ENCODE data around the gene NEDD8. TPM values are rescaled to one million over a fixed set of nuclear protein-coding genes. Genes with fewer than 3 reads are reported as not detected.

The NEDD8 gene
- total and polyA plus RNA-seq, 4 donors, result 32.3 to 136 (median 78.1) TPM

DNA sequence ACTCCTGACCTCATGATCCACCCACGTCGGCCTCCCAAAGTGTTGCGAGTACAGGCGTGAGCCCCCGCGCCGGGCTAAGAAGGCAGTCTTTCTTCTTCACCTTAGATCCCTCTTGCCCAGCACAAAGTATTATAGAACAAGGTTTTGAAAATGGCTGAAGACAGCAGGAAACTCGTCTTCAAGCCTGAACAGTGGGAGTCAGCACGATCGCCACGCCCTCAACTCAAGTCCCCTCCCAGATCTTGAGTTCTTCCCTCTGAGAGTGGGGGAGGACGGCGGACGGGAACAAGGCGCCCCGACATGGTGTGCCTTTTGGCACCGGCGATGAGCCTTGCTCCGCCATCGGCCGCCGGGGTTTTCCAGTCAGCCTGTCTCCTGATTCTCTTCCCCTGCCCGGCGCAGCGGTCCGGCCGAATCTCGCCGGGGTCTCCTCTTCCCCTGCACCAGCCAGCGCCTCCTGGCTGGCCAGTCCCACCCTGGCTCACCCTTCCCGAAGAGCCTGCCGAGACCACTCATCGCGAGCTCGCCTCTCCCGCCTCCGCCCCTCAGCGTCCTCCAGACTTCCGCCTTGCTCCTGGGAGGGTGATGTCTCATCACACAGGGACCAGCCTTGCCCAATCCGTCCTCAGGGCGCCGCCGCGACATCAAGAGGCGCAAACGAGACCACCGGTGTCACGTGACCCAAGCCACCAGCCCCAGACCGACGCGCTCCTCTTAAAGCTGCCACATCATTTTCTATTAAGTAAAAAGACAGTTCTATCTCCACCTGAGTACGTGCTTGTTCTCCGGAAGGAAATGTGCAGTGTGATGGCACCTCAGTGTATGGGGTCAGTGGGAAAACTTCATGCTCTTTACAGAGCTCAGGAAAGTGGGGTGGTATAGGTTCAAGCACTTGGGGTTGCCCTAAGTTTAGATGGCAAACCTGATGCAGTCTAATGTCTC is 19.0 kb downstream of the NEDD8 start, which contains the start of gene CHMP4A (continued):
- TF ChIP-seq EGR1 (IDR thresholded peaks at IDR 0.05; ENCODE audit: low read depth in 2 of 2), result no peak
- TF ChIP-seq MAX (IDR thresholded peaks at IDR 0.05), result no peak
- TF ChIP-seq RAD21 (IDR thresholded peaks at IDR 0.05), result peak in 1 of 2 donors; percentile 34
- peak in 1 of 2 donors; percentile 78 for TF ChIP-seq GABPA (IDR thresholded peaks at IDR 0.05 in 1 of 2, conservative IDR thresholded peaks at IDR 0.05 in 1 of 2)

DNA sequence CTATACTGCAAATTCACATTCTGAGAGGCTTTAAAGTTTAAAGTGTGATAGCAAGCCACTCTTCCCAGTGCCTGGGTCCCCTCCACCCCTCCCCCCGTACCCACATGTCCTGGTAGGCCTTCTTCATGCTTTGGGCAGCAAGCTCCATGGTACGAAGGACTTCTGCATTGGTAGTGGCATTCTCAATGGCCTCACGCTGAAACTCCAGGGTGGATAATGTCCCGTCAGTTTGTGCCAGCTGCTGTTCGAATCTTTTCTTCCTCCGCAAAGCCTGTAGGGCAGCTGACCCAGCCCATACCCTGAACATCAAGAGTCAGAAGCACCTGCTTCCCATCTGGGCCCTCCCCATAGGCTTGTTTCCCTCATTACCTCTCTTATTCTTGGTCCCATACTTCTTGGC is 20.9 kb downstream of the NEDD8 start:
- peaks cover 9 to 31% (median 19%) of the 10 kb centered on the region in 4 donors for H3K36me3 ChIP-seq (ENCODE audit: control insufficient read depth in 4 of 4, insufficient read depth in 3 of 4, low read depth in 1 of 4, low read length in 3 of 4)
- no peak overlapping the region for H3K27ac ChIP-seq (ENCODE audit: low read depth in 1 of 2, low read length in 2 of 2)
- peaks cover 0 to 23% (median 8%) of the 10 kb centered on the region in 4 donors for H3K4me1 ChIP-seq (ENCODE audit: control insufficient read depth in 4 of 4, insufficient read depth in 4 of 4, low read length in 3 of 4)
- H3K9ac ChIP-seq (ENCODE audit: low read depth in 1 of 2, low read length in 2 of 2), result no peak overlapping the region
- no peak for DNase-seq (ENCODE audit: low spot score)
- no peak for TF ChIP-seq EGR1 (IDR thresholded peaks at IDR 0.05; ENCODE audit: low read depth in 2 of 2)
- TF ChIP-seq FOXA1 (IDR thresholded peaks at IDR 0.05), result no peak
- TF ChIP-seq FOXA2 (IDR thresholded peaks at IDR 0.05), result no peak
- no peak for TF ChIP-seq YY1 (IDR thresholded peaks at IDR 0.05)
- TF ChIP-seq TAF1 (conservative IDR thresholded peaks at IDR 0.05), result no peak
- no peak for TF ChIP-seq JUND (IDR thresholded peaks at IDR 0.05)
- TF ChIP-seq RXRA (IDR thresholded peaks at IDR 0.05), result no peak
- TF ChIP-seq, protein P1, sequence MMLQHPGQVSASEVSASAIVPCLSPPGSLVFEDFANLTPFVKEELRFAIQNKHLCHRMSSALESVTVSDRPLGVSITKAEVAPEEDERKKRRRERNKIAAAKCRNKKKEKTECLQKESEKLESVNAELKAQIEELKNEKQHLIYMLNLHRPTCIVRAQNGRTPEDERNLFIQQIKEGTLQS (IDR thresholded peaks at IDR 0.05), result no peak
- no peak for TF ChIP-seq RAD21 (IDR thresholded peaks at IDR 0.05)
- no peak for TF ChIP-seq HNF4A (conservative IDR thresholded peaks at IDR 0.05)
- no peak for TF ChIP-seq HNF4G (IDR thresholded peaks at IDR 0.05)
- no peak for TF ChIP-seq GABPA (IDR thresholded peaks at IDR 0.05 in 1 of 2, conservative IDR thresholded peaks at IDR 0.05 in 1 of 2)
- TF ChIP-seq MAX (IDR thresholded peaks at IDR 0.05), result no peak
- TF ChIP-seq, protein P2, sequence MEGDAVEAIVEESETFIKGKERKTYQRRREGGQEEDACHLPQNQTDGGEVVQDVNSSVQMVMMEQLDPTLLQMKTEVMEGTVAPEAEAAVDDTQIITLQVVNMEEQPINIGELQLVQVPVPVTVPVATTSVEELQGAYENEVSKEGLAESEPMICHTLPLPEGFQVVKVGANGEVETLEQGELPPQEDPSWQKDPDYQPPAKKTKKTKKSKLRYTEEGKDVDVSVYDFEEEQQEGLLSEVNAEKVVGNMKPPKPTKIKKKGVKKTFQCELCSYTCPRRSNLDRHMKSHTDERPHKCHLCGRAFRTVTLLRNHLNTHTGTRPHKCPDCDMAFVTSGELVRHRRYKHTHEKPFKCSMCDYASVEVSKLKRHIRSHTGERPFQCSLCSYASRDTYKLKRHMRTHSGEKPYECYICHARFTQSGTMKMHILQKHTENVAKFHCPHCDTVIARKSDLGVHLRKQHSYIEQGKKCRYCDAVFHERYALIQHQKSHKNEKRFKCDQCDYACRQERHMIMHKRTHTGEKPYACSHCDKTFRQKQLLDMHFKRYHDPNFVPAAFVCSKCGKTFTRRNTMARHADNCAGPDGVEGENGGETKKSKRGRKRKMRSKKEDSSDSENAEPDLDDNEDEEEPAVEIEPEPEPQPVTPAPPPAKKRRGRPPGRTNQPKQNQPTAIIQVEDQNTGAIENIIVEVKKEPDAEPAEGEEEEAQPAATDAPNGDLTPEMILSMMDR (IDR thresholded peaks at IDR 0.05; ENCODE audit: low read depth, low read length, missing input control), result no peak
- TF ChIP-seq ZBTB33 (IDR thresholded peaks at IDR 0.05), result no peak
- no peak for TF ChIP-seq NR2F2 (IDR thresholded peaks at IDR 0.05)
- TF ChIP-seq SP1 (IDR thresholded peaks at IDR 0.05), result no peak
- no peak for TF ChIP-seq REST (IDR thresholded peaks at IDR 0.05)
- no peaks in the 10 kb centered on the region for H3K27me3 ChIP-seq (ENCODE audit: control insufficient read depth in 4 of 4, insufficient read depth in 4 of 4, low read length in 3 of 4)
- H3K9me3 ChIP-seq (ENCODE audit: control insufficient read depth in 4 of 4, low read length in 3 of 4), result no peaks in the 10 kb centered on the region
- H3K4me3 ChIP-seq (ENCODE audit: low read depth in 1 of 3, low read length in 3 of 3), result no peak overlapping the region
- 96% methylated on average over 6 of the region's 6 CpGs for WGBS
